Right renal pelvis (tissue), 4 donors: Measurements from ENCODE around the gene PARVA. TPM values are rescaled to one million over a fixed set of nuclear protein-coding genes. Genes with fewer than 3 reads are reported as not detected.

ENCODE experiments used
- DNase-seq, 4 donors: peaks; one replicate each; pipeline ENCODE4 v3.0.0-alpha.2; 2013; ENCODE audit warnings: low read depth in 4 of 4, low spot score in 3 of 4, missing footprints in 1 of 4
- polyA plus RNA-seq, 4 donors: library from polyadenylated mRNA; unstranded; fragments of 120-200 nt; gene quantifications; one replicate each; pipeline ENCODE4 v1.2.1, GENCODE V29; 2013; ENCODE audit not compliant: insufficient read length in 4 of 4

The PARVA gene
- polyA plus RNA-seq, 4 donors: 106 to 126 (median 121) TPM

GRCh38 chr11:12375720-12376119 is 1.7 kb upstream of the PARVA start:
- DNase-seq: no peak

DNA sequence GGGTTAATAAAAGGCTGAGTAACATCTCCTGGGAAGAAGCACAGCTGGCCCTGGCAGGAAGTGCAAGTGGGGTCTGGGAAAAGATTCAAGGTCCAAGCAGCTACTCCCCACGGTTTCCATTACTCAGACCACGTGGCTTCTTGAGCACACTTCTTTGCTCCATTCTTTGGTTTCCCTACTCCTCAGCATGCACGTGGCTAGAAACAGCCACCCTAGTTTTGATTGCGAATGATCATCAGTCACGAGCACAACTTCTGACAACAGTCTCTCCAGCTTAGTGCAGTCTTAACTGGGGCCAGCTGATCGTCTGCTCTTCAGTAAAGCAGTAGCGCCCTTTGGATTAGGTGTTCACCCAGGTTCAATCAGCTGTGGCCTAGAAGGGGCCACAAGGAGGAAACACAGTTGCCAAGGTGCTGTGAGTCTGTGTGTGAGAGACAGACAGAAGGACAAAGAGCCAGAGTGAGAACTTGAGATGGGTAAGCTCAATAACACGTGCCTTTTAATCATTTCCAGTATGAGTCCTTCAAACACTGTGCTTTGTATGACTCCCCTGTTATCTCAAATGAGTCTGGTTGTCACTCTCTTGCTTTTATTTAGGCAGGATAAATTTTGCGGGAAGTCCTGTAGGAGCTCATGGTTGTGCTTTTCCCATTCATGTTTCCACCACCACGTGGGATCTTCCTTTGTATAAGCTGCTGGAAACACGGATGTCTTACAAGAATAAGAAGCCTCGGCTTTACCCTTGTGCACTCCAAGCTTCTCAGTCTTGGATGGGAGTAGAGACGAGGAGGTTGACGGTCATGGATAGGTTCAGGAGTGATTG is 901 bp upstream of the PARVA start:
- DNase-seq: peak in 2 of 4 donors; percentile 35 to 52

- peak in 3 of 4 donors; percentile 39 to 60 (median 45) for DNase-seq
Measured at GRCh38 chr11:12377824-12378593, 638 bp downstream of the PARVA start.

DNA sequence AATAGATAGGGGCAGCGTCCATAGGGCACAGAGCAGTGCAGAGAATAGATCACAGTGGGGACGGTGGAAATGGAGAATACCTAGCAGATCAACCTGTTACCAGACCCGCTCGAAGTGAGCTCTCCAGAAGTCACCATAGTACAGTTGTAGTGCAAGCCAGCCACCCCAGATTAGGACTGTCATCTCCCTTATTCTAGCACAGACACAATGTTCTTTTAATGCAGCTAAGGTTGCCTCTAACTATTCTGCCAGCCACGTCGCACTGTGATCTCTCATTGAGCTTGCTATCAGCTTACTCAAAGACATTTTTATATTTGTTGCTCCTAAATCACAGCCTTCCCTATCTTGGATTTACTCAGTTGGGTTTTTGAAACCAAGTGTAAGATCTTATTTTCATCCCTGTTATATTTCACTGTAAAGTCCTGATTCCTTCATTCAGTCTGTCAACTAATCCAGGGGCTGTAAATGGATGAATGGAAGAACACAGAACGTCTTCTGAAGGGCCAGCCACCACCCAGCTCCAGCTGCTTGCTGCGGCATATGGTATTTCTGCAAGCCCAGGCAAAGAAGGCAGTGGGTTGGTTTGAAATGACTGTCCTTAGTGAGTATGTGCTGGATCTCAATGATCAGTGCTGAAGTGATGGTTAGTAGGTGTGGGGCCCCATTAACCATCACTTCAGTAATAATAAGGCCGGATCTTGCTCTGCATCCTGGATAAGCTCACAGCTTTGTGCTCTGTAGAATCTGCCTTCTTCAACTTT is 3.4 kb downstream of the PARVA start:
- no peak for DNase-seq

- no peak for DNase-seq
Measured at GRCh38 chr11:12381875-12382274, 4.5 kb downstream of the PARVA start.

GRCh38 chr11:12382451-12382850 is 5.1 kb downstream of the PARVA start:
- no peak for DNase-seq

DNA sequence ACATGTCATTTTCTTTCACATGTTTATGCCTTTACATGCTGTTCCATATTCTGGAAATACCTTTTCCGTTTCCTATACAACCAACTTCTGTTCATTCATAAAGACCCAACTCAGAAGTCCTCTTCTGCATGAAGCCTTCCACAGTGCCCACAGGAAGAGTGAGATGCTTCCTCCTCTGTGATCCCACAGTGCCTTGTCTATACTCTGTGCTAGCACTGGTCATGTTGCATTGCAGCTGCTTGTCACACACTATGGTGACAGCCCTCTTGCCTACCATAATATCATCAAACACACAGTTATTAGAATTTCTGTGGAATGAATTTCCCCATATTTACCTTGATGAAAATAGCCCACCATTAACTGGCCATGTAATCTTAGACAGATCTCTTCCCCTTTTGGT is 8.9 kb downstream of the PARVA start:
- DNase-seq: no peak

DNA sequence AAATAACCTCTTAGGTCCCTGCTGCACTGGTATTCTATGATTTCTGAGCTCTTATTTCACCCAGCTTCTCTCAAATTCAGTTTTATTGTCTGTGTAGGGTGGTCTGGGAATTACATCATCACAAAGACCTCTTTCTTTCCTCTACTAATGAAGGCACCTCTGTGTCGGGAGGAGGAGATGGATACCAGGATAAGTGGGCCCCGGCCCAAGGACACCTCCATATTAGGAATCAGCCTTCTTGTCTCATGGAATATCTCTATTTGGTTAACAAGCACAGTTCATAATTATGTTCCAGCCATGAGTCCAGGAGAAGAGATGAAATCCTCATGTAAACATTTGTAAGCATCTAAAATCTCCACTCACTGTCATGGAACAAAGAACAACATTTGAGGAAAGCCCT is 9.4 kb downstream of the PARVA start:
- DNase-seq: no peak

GRCh38 chr11:12388173-12388572 is 10.8 kb downstream of the PARVA start:
- DNase-seq: no peak

DNA sequence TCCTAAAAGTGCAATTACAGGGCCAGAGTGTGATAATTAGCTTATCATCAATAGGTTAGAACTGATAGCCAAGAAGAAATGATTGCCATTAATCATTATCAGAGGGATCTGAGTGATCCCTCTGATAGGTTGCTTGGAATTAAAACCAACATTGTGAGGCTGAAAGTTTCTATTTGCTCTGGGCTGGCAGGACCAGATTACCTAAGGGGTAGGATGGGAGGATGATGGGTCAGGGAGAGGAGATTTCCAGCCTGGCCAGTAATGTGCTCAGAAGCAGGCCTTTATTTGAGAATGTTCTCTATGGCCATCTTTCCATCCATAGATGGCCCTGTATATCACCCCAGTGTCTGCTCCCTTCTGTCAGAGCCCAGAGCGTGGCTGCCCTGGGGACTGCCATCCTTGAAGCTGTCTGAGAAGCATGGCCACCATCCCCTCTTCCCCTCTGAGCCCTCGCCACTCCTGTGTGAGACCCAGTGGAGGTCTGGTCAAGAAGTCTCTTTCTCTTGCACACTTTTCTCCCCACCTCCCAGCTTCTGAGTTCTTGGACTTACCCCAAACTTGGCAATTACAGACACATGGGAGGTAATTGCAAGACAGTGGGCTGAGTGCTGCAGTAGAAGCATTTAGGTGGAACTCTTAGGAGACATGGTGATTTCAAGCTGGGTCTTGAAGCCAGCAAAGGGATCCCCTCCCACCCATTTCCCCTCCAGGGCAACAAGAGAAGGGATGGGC is 11.7 kb downstream of the PARVA start:
- no peak for DNase-seq

- no peak for DNase-seq
Measured at GRCh38 chr11:12389676-12390657, 12.6 kb downstream of the PARVA start.

DNA sequence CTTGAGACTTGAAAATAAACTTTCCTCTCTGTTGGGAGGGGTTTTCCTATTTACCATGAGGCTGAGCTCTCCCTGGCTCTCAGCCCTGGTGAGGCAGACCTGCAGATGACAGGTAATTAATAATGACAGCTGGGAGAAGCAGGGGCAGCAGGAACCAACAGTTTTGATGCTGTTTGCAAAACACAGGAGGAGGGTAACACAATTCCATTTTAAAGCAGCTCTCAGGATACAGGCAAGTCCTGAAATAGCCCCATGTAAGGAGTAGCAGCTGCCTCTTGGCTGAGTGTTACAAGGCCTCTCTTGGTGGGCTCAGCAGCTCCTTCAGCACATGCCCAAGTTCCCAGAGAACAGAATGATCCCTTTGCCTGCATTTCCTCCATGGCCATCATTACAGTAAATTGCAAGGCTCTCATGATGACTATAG is 13.3 kb downstream of the PARVA start:
- DNase-seq: no peak

DNA sequence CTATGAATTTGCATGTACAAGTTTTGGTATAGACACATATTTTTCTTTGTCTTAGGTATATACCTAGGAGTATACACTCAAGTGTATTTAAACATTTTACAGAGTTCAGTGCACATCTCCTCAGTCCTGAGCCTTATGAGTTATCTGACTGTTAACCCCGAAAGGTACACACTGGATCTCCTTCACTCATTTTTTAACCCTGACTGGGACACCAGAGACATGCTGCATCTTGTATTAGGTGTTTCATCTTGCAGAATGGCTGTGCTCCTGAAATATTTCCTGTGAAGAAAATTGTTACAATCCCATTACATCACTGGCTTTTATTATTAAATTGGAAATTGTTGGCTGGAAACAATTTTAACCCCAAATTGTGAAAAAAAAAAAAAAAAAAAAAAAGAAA is 15.3 kb downstream of the PARVA start:
- no peak for DNase-seq

DNA sequence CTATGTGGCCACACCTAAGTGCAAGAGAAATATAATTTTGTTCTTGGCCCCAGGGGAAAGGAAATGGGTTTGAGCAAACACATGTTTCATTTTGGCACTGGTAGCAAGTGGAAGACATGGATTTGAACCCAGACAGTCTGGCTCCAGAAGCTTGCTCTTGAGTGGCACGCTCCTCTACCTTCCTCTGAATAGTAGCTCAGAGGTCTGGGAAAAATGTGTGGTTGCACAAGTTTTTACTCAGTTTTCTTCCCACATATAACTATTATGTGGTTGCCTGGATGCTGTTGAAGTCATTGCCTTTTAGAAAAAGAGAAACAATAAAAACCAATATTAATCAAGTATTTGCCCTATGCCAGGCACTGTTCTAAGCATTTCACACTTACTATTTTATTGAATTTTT is 16.3 kb downstream of the PARVA start:
- no peak for DNase-seq

GRCh38 chr11:12394601-12395000 is 17.2 kb downstream of the PARVA start:
- no peak for DNase-seq

DNA sequence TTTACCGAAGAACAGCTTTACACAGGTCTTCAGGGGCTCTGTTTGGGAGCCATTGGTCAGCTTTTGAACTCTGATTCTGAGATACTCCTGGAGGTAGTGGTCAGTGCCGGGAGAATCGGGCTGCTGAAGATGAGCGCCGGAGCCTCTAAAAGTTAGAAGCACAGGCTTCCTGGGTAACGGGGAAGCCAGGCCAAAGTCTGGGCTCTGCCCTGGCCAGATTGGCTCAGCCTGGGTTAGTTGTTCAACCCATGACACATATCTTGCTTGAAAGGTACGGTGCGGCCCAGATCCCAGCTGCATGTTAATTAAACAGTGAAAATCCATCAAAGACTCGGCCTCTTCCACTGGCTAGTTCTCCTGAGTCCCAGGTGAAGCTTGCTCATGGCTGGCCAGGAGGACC is 18.0 kb downstream of the PARVA start:
- no peak for DNase-seq

DNA sequence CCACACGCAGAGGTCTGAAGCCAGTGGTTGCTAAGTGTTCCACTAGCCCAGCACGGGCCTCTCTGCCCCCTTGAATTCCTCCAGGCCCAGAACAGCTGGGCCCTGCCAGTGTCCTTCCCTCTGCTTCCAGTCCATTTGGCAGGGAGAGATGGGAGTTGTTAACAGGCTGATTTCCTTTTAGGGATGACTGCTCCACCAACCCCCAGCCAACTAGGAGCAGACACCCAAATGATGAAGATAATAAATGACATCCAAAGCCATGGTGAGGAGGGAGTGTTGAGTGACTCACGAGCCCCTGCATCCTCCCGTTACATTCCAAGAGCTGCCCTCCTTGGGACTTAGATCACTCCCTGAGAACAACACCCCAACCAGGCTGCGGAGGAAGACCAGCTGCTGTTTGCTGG is 20.6 kb downstream of the PARVA start:
- peak in 1 of 4 donors; percentile 69 for DNase-seq

DNA sequence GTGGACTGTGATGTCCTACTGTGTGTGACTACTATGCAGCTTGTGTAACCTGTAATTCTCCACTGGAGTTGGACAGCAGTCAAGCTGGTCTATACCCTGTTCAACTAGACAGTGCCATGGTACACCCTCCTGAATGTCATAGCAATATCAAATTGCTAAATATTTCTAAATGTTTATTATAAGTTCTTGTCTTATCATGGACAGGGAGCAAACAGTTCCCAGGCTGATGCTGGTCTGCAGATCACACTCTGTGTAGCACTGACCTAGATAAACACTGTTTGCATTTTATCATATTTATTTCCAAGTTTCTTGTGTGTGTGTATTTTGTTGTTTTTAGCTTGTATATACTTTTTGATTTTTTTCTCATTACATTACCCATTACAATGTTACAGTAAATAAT is 22.0 kb downstream of the PARVA start:
- DNase-seq: no peak

DNA sequence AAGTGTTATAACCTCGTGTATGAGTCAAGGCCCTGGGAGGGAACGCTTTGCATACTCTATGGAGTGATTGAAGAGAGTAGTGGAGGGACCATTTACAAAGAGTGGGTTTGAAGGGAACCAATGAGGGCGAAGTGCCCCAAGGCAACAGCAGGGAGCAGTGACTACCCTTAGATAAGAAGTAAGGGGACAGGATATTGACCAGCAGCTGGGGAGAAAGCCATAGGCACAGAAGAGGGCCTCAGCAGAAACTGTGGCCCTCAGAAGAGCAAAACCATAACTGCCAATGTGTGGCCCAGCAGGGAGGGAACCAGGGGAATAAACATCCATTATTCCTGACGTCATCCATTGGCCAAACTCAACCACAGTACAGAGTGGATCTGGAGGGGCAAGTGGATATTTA is 24.7 kb downstream of the PARVA start:
- DNase-seq: no peak
